Measurements from ENCODE around the gene APBA3.

APBA3 gene, protein sequence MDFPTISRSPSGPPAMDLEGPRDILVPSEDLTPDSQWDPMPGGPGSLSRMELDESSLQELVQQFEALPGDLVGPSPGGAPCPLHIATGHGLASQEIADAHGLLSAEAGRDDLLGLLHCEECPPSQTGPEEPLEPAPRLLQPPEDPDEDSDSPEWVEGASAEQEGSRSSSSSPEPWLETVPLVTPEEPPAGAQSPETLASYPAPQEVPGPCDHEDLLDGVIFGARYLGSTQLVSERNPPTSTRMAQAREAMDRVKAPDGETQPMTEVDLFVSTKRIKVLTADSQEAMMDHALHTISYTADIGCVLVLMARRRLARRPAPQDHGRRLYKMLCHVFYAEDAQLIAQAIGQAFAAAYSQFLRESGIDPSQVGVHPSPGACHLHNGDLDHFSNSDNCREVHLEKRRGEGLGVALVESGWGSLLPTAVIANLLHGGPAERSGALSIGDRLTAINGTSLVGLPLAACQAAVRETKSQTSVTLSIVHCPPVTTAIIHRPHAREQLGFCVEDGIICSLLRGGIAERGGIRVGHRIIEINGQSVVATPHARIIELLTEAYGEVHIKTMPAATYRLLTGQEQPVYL

DNA sequence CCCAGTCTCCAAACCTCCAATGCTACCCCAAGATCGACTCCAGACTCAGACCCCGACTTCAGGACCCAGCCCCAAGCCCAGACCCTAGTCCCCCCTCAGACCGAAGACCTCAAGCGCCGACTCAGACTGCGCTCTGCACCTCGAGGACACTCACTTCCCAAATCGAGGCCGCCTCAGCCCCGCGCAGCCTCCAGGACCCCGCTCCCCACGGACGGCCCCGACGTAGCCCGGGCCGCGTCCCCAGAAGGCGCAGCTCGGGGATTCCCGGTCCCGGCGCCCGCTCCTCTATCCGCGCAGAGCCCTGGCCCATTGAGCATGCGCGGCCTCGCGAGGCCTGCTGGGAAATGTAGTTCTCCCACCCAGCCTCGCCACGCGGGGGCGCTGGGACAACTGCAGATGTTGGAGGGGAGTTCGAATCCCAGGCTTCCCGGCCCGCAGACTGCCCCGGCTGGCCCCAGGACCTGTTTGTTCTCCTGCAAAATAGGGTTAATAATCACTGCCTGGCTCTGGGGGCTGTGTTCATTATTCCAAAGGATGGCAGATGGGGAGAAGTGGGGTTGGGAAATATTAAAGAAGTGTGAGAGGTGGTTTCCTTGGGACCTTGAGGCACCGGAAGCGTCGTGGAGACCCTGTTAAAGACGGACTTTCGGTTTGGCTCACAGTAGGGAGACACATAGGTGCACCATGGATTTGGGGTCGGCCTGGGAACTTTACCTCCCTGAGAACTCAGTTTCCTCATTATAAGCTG, at the start of gene APBA3:
APBA3 (minus strand) TSS at position 311 of the 748 bp plus-strand sequence. CDS start 1,428 bp downstream, outside the sequence.
- DNase-seq (ENCODE audit: low read depth in 1 of 2, low spot score in 1 of 2): peak; percentile 94 to 95

DNA sequence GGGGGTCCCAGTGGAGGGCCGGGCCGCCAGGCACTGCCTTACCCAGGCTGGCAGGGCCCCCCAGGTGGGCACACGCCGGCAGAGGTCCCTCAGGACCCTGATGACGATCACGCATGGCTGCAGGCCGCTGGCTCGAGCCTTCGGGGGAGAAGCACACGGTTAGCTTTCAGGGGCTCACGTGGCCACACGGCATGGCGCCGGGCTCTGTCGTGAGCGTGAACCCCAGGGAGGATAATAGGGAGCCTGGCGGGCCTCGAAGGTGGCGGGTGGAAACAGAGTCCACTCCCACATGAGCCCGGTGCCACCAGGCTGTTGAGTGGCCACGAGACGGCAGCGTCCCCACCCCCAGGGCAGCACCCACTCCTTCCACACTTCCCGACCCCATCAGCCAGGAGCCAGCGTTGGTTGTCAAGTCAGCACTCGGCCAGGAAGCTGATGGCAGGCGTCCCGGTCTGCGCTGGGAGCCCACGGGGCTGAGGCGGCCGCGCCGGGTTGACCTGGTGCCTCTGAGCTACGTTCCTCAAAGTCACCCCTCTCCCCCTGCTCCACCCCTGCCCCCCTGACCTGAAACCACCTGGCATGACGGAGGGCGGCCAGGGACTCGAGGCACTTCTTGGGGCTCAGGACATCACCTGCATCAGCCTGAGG, 49.3 kb upstream of the APBA3 start:
- no peak for DNase-seq (ENCODE audit: low read depth in 1 of 2, low spot score in 1 of 2)

DNA sequence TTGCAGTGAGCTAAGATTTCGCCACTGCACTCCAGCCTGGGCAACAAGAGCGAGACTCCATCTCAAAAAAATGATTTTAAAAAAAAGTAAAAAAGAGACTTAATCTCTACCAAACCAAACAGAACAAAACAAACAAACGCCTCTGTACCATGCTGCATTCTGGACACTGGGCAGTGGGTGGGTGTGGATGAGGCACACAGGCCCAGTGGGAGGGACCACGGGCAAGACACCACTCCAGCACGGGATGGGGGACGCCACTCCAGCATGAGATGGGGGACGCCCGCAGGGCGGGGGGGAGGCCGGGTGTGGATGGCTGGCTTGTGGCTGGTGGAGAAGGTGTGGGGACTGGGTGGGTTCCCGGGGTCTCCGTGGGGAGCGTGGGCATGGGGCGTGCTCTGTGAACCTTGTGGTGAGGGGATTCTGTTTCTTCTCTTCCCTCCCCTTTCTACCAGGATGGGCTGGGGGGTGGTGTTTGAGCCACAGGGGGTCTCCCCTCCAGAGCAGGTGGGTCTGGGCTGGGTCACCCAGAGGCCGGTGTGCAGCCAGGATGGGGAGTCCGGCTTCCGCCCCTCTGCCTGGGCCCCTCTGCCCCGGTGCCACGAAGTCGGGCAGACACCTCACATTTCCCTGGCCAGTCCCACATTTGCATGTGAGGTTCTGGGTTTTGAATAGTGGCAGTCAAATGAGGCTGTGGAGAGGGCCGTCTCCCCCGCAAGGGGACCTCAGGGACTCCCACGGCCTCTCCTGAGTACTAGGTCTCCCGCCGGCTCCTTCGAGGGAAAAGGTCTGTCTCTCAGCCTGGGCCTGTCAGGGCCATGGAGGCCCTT, 48.6 kb upstream of the APBA3 start:
- DNase-seq (ENCODE audit: low read depth in 1 of 2, low spot score in 1 of 2): no peak

DNA sequence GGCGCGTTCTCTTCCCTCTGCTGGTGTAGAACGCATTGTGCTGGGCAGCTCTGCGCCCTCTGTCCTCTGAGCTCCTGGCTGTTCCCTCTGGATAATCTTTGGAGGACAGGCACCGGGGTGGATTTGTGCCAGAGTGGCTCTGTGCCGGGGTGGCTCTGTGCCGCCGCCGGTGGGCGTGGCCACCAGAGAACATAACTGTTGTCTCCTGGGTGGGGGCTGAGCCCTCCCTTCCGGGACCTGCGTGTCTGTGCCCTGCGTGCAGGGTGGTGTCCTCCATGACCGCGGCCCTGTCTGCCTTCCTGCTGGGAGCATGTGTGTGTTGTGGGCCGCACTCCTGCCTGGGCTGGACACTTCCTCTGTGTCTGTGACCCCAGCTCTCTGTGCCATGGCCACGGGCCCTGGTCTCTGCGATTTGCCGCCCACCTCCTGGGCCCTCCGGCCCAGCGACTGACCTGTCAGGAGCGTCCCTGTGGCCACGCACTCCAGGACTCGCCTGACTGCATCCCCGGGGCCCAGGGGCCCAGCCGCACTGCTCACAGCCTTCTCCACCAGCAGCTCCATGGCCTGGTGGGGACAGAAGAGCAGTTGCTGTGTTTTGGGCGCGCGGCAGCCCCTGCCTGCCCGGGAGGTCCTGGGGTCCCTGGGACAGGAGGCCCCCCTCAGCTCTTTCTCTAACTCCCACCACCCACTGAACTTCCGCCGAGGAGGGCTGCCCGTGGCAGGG, 47.1 kb upstream of the APBA3 start:
- no peak for DNase-seq (ENCODE audit: low read depth in 1 of 2, low spot score in 1 of 2)

DNA sequence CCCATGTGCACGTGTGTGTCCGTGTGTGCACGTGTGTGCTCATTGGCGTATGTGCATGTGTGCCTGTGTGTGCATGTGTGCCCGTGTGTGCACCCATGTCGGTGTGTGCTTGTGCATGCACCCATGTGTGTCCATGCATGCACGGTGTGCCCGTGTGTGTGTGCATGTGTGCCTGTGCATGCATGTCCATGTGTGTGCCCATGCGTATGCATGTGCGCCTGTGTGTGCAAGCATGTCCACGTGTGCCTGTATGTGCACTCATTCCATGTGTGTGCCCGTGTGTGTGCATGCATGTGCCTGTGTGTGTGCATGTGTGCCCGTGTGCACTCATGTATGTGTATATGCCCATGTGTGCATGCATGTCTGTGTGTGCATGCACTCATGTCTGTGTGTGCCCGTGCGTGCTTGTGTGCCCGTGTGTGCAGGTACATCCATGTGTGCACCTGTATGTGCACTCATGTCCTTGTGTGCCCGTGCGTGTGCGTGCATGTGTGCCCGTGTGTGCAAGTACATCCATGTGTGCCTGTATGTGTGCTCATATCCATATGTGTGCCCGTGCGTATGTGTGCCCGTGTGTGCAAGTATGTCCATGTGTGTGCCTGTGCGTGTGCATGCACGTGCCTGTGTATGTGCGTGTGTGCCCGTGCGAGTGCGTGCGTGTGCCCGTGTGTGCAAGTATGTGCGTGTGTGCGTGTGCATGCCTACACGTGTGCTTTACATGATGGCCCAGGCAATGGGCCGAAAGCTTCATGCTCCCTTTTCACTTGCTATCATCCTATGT, 46.3 kb upstream of the APBA3 start:
- no peak for DNase-seq (ENCODE audit: low read depth in 1 of 2, low spot score in 1 of 2)

DNA sequence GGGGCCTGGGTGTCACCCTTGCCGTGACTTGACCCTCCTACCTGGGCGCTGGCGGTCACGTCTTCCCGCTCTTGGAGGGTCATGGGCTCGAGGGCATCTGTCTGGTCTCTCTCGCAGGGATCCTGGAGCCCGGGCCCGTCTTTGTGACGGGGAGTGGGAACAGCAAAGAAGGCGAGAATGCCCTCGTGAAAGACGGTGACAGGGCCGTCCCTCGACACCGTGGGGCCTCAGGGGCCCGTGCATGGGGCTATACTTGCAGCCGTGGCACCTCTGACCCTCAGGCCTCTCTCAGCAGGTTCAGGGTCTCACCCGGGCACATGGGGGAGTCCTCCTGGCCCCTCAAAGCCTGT, 45.6 kb upstream of the APBA3 start:
- DNase-seq (ENCODE audit: low read depth in 1 of 2, low spot score in 1 of 2): no peak

DNA sequence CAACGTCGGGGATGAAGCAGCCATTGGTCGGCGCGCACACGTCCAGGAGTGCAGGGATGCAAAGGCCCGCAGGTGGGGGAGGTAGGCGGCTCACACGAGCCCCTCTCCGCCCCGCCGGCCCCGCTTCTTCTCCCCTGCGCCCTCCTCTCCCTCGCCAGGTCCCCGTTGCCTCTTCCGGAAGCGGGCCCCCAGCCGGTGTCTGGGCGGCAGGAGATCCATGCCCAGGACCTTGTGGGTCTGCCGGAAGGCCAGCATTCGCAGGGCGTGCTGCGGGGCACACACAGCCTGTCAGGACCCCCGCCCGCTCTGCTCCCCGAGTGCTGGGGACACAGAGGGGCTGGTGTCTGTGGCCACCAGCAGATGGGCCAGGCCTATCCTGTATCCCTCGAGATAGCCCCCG, 44.4 kb upstream of the APBA3 start:
- DNase-seq (ENCODE audit: low read depth in 1 of 2, low spot score in 1 of 2): no peak

DNA sequence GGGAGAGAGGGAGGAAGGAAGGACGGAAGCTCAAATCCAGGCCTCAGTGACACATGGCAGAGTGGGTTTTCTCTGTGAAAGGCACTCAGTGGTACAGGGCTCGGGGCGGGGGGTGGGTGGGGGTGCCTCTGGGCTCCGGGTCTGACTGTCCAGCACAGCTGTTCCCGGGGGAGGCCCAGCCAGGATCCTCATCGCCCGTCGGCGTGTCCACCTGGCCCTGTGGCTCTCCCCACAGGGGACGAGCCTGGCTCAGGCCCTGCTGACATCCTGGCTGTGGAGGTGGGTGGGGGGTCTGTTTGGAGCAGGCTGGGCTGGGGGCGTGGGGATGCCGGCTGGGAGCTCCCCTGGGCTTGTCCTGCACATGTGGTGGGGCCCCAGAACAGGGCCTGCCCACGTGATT, 42.9 kb upstream of the APBA3 start:
- DNase-seq (ENCODE audit: low read depth in 1 of 2, low spot score in 1 of 2): no peak

DNA sequence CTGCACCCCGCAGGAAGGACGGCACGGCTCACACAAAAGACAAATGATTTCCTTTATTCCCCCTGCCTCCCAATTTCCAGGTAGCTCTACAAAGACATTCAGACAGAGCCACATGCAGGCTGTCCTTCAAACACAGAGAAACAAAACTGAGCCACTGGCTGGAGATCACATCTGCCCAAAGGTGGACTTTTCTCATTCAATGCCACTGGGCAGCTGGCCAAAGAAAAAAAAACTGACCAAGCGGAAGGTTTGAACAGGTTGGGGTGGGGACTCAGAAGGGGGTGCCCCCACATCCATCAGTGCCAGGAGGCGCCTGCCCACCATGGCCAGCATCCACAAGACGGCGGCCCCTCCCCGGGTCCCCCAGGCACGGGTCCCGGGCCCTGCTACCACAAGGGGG, 42.5 kb upstream of the APBA3 start:
- DNase-seq (ENCODE audit: low read depth in 1 of 2, low spot score in 1 of 2): no peak

DNA sequence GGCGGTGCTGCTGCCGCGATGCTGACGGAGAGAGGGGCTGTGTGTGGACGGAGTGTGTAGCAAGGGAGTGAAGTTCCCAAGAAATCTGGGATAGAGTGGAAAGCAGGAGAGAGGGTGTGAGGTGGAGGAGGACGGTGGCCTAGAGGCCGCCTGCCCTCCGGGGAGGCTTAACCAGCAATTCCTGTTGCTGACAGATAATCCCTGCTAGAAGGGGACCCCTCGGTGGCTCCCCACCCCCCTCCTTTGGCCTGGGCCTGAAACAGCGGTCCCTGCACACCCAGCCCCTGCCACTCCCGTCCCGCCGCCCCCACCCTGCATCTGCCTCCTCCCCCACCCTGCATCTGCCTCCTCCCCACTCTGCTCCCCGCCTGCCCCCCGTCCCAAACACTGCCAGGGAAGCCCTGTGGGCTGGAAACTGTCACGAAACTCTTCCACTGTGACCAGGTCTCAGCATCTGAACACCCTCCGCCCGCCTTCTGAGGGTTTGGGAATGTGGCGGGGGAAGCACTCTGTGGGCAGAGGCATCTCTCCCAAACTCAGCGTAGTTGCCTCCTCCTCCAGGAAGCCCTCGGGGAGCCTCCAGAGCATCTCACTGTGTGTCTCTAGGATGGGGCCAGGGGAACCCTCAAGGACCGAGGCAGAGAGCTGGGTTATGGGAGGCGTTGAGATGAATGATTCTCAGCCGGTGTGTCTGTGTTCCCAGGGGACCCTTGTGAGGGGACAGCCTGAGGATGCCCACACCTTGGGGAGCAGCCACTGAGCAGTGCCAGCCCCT, 41.8 kb upstream of the APBA3 start:
- DNase-seq (ENCODE audit: low read depth in 1 of 2, low spot score in 1 of 2): no peak

DNA sequence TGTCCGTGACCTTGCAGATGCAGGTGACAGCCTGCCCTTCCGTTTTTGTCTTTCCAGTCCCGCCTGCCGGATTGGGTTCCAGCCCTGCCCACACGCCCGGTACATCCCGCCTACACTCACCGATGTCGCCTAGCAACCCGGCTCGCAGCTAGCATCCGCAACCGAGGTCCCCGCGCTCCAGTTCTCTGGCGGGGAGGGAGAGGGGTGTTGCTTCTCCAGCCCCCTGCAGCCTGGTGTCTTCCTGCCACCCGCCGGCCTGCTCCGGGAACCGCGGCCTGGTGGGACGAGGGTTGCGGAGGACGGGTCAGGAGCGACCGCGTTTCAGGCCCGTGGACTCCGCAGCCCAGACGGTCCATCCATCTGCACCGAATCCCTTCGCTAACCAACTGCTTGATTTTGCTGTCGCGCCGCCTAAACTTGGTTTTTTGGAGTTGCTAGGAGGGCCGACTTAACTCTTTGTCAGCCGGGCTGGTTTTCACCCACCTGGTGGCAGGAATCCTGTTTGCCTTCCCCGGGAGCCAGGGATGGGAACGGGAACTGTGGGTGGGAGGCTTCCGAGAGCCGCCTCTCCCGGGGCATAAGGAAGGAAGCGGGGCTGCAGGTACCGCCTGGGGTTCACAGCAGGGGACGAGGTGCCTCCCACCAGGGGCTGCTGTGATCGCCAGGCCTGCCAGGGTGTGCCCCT, 40.1 kb upstream of the APBA3 start:
- DNase-seq (ENCODE audit: low read depth in 1 of 2, low spot score in 1 of 2): peak in 1 of 2 donors; percentile 29

DNA sequence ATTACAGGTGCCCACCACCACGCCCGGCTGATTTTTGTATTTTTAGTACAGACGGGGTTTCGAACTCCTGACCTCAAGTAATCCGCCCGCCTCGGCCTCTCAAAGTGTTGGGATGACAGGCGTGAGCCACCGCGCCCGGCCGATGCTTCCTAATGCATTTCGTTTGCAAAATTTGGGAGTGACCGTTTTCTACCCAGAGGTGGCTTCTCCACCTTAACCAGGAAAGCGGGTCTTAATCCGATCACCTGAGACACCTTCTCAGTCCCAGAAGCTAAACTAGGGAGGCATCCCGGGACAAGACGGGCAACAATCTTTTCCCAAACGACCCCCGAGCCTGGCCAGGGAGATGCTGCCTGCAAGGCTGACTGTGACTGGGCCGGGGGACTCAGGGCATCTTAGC, 39.5 kb upstream of the APBA3 start:
- no peak for DNase-seq (ENCODE audit: low read depth in 1 of 2, low spot score in 1 of 2)

DNA sequence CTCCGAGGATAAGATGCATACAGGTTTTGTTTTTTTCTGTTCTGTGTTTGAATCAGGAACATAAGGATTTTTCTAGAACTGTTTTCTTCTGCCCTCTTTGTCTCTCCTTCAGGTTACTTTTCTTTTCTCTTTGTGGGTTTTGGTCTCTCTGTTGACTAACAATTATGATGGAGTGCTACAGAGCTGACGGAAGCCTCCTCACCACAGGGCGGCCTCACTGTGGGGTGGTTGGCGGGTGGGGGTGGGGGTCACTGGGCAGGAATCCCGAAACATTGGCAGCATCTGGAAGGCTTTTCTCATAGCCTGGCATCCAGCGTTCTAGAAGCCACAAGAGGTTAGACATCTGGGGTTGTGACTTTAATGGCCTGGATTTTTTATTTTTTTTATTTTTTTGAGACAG, 36.6 kb upstream of the APBA3 start:
- DNase-seq (ENCODE audit: low read depth in 1 of 2, low spot score in 1 of 2): no peak

DNA sequence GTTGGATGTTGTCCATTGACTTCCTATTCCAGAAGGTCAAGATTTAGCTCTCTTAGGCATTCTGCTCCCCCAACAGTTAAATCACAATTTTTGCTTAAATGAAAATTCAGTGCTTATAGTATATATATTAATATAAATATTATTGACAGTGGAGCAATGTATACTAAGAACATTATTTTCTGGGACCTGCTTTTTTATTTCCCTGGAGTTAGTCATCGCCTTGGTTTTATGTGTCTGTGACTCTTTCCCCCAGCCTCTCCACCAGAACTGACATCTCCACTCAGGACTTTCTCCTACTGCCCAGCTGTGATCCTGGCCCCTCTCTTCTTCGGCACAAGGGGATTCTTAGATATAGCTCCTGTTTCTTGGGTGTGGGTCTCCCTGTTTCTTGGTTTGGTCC, 34.9 kb upstream of the APBA3 start:
- no peak for DNase-seq (ENCODE audit: low read depth in 1 of 2, low spot score in 1 of 2)

DNA sequence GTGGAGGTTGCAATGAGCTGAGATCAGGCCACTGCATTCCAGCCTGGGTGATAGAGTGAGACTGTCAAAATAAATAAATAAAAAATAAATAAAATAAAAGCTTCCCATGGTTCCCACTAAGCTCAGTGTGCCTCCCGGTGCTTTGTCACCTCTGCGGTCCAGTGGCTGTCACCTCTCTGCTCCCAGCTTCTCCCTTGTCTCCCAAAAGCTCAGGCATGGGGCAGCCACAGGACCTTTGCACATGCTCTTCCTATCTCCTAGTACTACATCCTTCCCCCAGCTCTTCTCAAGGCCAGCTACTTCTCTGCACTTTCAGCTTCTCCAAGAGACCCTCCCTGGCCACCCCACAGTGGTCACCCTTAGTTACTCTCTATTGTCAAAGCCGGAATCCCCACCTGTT, 32.3 kb upstream of the APBA3 start:
- DNase-seq (ENCODE audit: low read depth in 1 of 2, low spot score in 1 of 2): no peak

DNA sequence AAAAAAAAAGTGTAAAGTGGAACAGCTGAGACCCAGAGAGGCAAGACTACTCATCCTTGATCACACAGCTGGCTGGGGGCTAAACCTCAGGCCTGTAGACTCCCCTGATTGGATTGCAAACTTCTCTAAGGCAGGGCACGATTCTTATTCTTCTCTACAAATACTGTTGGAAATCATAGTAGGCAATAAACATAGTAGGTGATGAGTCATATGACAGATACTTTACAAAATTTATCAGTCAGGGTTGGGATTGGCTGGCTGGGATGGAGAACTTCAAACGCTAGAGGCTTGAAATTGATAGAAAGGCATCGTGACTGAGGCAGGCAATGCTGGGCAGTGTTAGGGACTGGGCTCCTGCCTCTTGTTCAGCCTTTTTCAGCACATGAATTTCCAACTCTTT, 30.6 kb upstream of the APBA3 start:
- DNase-seq (ENCODE audit: low read depth in 1 of 2, low spot score in 1 of 2): no peak

DNA sequence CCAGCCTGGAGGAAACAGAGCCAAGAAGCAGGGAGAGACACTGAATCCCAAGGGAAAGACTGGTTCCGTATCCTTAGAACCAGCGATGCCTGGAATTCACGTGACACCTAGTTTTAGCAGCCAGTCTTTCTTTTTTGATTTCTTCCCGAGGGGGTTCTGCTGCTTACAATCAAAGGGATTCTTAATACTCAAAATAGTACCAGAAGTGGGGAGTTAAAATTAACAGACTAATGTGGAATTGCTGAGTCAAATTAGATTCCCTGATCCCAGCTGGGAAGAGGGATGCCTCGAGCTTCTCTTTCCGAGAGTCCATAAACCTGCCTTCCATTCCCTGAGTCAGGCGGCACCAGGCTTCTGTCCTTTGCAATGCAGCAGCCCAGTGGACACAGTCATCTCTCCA, 29.4 kb upstream of the APBA3 start:
- DNase-seq (ENCODE audit: low read depth in 1 of 2, low spot score in 1 of 2): no peak

DNA sequence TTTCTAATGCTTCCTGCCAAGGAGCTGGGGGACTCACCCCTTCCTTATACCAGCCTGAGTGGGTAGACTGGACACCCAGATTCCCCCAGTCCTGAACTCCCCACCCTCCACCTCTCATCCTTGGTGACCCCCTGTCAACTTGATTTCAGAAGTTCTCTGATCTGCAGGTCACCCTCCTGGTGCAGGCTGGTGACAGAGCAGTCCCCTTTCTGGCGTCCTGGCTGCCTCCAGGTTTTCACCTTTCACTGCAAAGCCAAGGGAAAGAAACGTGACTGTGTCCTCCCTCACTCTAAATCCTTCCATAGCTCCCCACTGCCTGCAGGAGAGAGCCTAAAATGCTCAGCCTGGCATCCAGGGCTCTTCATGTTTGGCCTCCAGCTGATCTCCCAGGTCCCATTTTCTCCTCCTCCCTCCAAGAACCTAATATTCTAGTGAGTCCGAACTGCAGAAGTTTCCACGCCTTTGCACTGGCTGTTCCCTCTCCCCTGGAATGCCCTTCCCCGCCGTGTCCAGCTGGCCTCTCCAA, 28.8 kb upstream of the APBA3 start:
- DNase-seq (ENCODE audit: low read depth in 1 of 2, low spot score in 1 of 2): no peak

All from activated T-helper 1 cell treated with anti-CD3 and anti-CD28 coated beads, Interleukin-2, amount 50 U/mL, for 16 hours (primary cell).